Endothelial cell of umbilical vein (primary cell): ENCODE data around the gene LRRTM3. TPM values are rescaled to one million over a fixed set of nuclear protein-coding genes. Genes with fewer than 3 reads are reported as not detected.

Source experiments
- BruUV-seq: library from RNA; stranded (reverse); fragments of 400-500 nt; replicated peaks from 2 replicates; lab custom pipeline; 2021; lab: Mats Ljungman, UMichigan
- CTCF ChIA-PET: fragments of 300-600, 350-600 bp; sonication (Branson Sonifier 250); formaldehyde crosslinking; loops from one replicate; lab custom pipeline; 2021; ENCODE audit warnings: antibody characterized with exemption, inconsistent platforms; lab: Charles Lee
- POLR2A ChIA-PET: fragments of 300-600, 350-600 bp; sonication (Branson Sonifier 250); formaldehyde crosslinking; loops from one replicate; lab custom pipeline; 2021; ENCODE audit warnings: antibody characterized with exemption, inconsistent platforms; lab: Charles Lee
- DNase-seq: peaks from one replicate; pipeline ENCODE4 v3.0.0-alpha.2; 2011; ENCODE audit warnings: low read depth, low spot score
- FAIRE-seq: peaks from 2 replicates; lab custom pipeline; 2011; peaks lifted over from hg19 to GRCh38; lab: Jason Lieb, UNC
- H2AFZ ChIP-seq: 2 replicates; pipeline ENCODE4 v1.6.0; 2012; ENCODE audit warnings: low read depth, low read length, control low read depth, inconsistent platforms
- H3K27ac ChIP-seq: 2 replicates; pipeline ENCODE4 v1.5.1; 2011; ENCODE audit warnings: low read depth, mild to moderate bottlenecking, control low read depth, low read length, moderate library complexity; ENCODE audit not compliant: insufficient read depth
- H3K27me3 ChIP-seq, 2 experiments: 2 replicates each; pipeline versions ENCODE4 v1.6.0 to v1.6.1; 2011; ENCODE audit warnings: low read length in 2 of 2, mixed read lengths in 1 of 2; ENCODE audit not compliant: control insufficient read depth in 2 of 2, insufficient read depth in 2 of 2
- H3K36me3 ChIP-seq, 2 experiments: 2 replicates in 1 of 2; 3 replicates in 1 of 2; pipeline ENCODE4 v1.5.1; 2011; ENCODE audit warnings: low read length in 2 of 2, mild to moderate bottlenecking in 1 of 2, moderate library complexity in 1 of 2; ENCODE audit not compliant: control insufficient read depth in 2 of 2, insufficient read depth in 2 of 2; ENCODE audit errors: extremely low read depth in 1 of 2
- H3K4me1 ChIP-seq: 3 replicates; pipeline ENCODE4 v1.5.1; 2011; ENCODE audit warnings: mild to moderate bottlenecking, low read length; ENCODE audit not compliant: control insufficient read depth, insufficient read depth; ENCODE audit errors: extremely low read depth
- H3K4me2 ChIP-seq: 2 replicates; pipeline ENCODE4 v1.6.1; 2011; ENCODE audit warnings: low read length, control low read depth, mixed read lengths; ENCODE audit not compliant: insufficient read depth
- H3K4me3 ChIP-seq, 3 experiments: fragments of 200-600 bp in 1 of 3; sonication (generic), shearing (Covaris generic) in 1 of 3; replicated peaks in 1 of 3; 2 replicates each; pipeline ENCODE4 v1.5.1; 2011 to 2016; ENCODE audit warnings: control low read depth in 3 of 3, low read length in 3 of 3, mild to moderate bottlenecking in 2 of 3, inconsistent platforms in 1 of 3, low read depth in 1 of 3, moderate library complexity in 1 of 3; ENCODE audit not compliant: insufficient read depth in 1 of 3
- H3K79me2 ChIP-seq: 2 replicates; pipeline ENCODE4 v1.6.0; 2012; ENCODE audit warnings: low read length, inconsistent platforms; ENCODE audit not compliant: control insufficient read depth, insufficient read depth
- H3K9ac ChIP-seq: replicated peaks from 2 replicates; pipeline ENCODE3; 2011; ENCODE audit warnings: low read length, control low read depth; ENCODE audit not compliant: insufficient read depth; ENCODE audit errors: extremely low read depth
- H3K9me1 ChIP-seq: replicated peaks from 3 replicates; pipeline ENCODE4 v1.6.0; 2011; ENCODE audit warnings: mild to moderate bottlenecking, low read length; ENCODE audit not compliant: control insufficient read depth, insufficient read depth; ENCODE audit errors: extremely low read depth
- H3K9me3 ChIP-seq: replicated peaks from 2 replicates; pipeline ENCODE4 v1.5.1; 2012; ENCODE audit warnings: low read length, inconsistent platforms; ENCODE audit not compliant: control insufficient read depth, insufficient read depth
- H4K20me1 ChIP-seq: replicated peaks from 2 replicates; pipeline ENCODE3; 2011; ENCODE audit warnings: mild to moderate bottlenecking, low read length; ENCODE audit not compliant: control insufficient read depth, insufficient read depth; ENCODE audit errors: extremely low read depth
- CTCF ChIP-seq, 2 donors: IDR thresholded peaks; 1 replicate in 1 of 2; 2 replicates in 1 of 2; pipeline ENCODE4 v1.5.1; 2011; ENCODE audit warnings: low read length in 2 of 2, mild to moderate bottlenecking in 2 of 2, moderate library complexity in 2 of 2, control low read depth in 1 of 2, inconsistent platforms in 1 of 2, low read depth in 1 of 2; ENCODE audit not compliant: insufficient read depth in 1 of 2; ENCODE audit errors: extremely low read depth in 1 of 2
- EZH2 ChIP-seq: IDR thresholded peaks from 2 replicates; pipeline ENCODE4 v1.6.1; 2012; ENCODE audit warnings: borderline replicate concordance, low read depth, mild to moderate bottlenecking, moderate library complexity, low read length, inconsistent platforms; ENCODE audit not compliant: severe bottlenecking
- FOS ChIP-seq: IDR thresholded peaks from 2 replicates; pipeline ENCODE4 v1.6.1; 2011; ENCODE audit warnings: mild to moderate bottlenecking, low read length, moderate library complexity, borderline replicate concordance; ENCODE audit not compliant: insufficient read depth
- GATA2 ChIP-seq: IDR thresholded peaks from 2 replicates; pipeline ENCODE4 v1.7.0; 2011; ENCODE audit warnings: low read depth, mild to moderate bottlenecking, moderate library complexity, mixed read lengths, low read length; ENCODE audit not compliant: insufficient read length, insufficient read depth
- JUN ChIP-seq: IDR thresholded peaks from 2 replicates; pipeline ENCODE4 v1.6.1; 2011; ENCODE audit warnings: borderline replicate concordance, low read depth; ENCODE audit not compliant: insufficient read length, insufficient read depth
- MAX ChIP-seq: IDR thresholded peaks from 2 replicates; pipeline ENCODE4 v1.6.1; 2011; ENCODE audit not compliant: insufficient read depth, insufficient read length
- MYC ChIP-seq: IDR thresholded peaks from one replicate; pipeline ENCODE4 v1.6.1; 2011; ENCODE audit warnings: mild to moderate bottlenecking, low read depth, low read length
- POLR2A ChIP-seq: IDR thresholded peaks from 2 replicates; pipeline ENCODE4 v1.6.1; 2012; ENCODE audit warnings: low read depth, mild to moderate bottlenecking, control low read depth, low read length
- POLR2AphosphoS5 ChIP-seq: IDR thresholded peaks from 2 replicates; pipeline ENCODE4 v1.6.1; 2012; ENCODE audit warnings: low read depth, mild to moderate bottlenecking, control low read depth, low read length, moderate library complexity; ENCODE audit not compliant: insufficient read depth
- dilution Hi-C: fragments of 300-500 bp; cut with MboI; formaldehyde crosslinking; loops from one replicate; pipeline ENCODE4 v1.15.0; 2019; ENCODE audit warnings: low sequenced_read_pairs; ENCODE audit not compliant: extremely low pct_ligation_motif_present
- intact Hi-C: fragments of 100-400 bp; cut with micrococcal nuclease; formaldehyde crosslinking; loops from one replicate; pipeline ENCODE4 v1.10.0; 2022
- polyA plus RNA-seq, 4 experiments: library from polyadenylated mRNA; depleted of rRNA in 3 of 4; stranded (reverse) in 3 of 4; unstranded in 1 of 4; fragments of >200 nt; gene quantifications; 2 replicates each; pipeline versions ENCODE4 v1.2.1 to v1.2.3, GENCODE V29; 2011 to 2012; ENCODE audit warnings: missing spikeins in 1 of 4
- total RNA-seq: library from RNA; stranded (reverse); gene quantifications from 2 replicates; pipeline ENCODE4 v1.2.3, GENCODE V29; 2021

The LRRTM3 gene
- total and polyA plus RNA-seq, 2 donors (not counting 3 experiments of a cell fraction or from before 2014, with no cell fraction given) = not detected

GRCh38 chr10:67107670-67108069 is 181.8 kb downstream of the LRRTM3 start:
- Histone ChIP-seq H4K20me1 (no peaks in the 10 kb centered on the region), H3K4me2 (no peak overlapping the region), H3K79me2 (no peaks in the 10 kb centered on the region), H2AFZ (no peak overlapping the region), H3K4me1 (no peaks in the 10 kb centered on the region), H3K27ac (no peak overlapping the region), H3K27me3 (no peaks in the 10 kb centered on the region), H3K4me3 (no peak overlapping the region), H3K9ac (no peak overlapping the region), H3K9me3 (no peaks in the 10 kb centered on the region), H3K9me1 (no peaks in the 10 kb centered on the region), H3K36me3 (no peaks in the 10 kb centered on the region)
- DNase-seq (no peak), FAIRE-seq (no peak)
- TF ChIP-seq CTCF (IDR thresholded peaks at IDR 0.05; ENCODE audit: extremely low read depth in 1 of 2, insufficient read depth in 1 of 2, low read depth in 1 of 2, low read length in 2 of 2) (no peak), FOS (no peak), MYC (no peak), MAX (no peak), JUN (no peak), POLR2AphosphoS5 (no peak), POLR2A (no peak), GATA2 (no peak), EZH2 (no peak)
- intact Hi-C loops = no loop called here
- no TSS peak for BruUV-seq
- dilution Hi-C loops = no loop called here
- ChIA-PET CTCF (no interaction called here), POLR2A (no interaction called here)
